Cerebellar nuclear complex (tissue), 1 donor: ENCODE data around the gene OR11H6.
"Not testable (repeated sequence)": the region's sequence is repeated elsewhere in the genome, so short reads cannot be mapped to it uniquely, and the experiment has no call there.

Experiments used
- DNase-seq, 2 experiments: peaks; one replicate each; lab custom pipeline; 2025; lab: John Stamatoyannopoulos, UW

Gene OR11H6

GRCh38 chr14:20223410-20223809, at the start of gene OR11H6:
TSS of gene OR11H6 (plus strand) at chr14:20223710. CDS start at chr14:20223710, 0 bp downstream.
- no peak for DNase-seq

GRCh38 chr14:20174205-20174604, 49.3 kb upstream of the OR11H6 start:
- DNase-seq, result not testable (repeated sequence)

- no peak for DNase-seq
These were observed 47.2 kb upstream of the OR11H6 start for GRCh38 chr14:20176330-20176729.

GRCh38 chr14:20177433-20177974, 46.0 kb upstream of the OR11H6 start:
- DNase-seq, result no peak

GRCh38 chr14:20179218-20179617, 44.3 kb upstream of the OR11H6 start:
- no peak for DNase-seq

GRCh38 chr14:20179880-20180279, 43.6 kb upstream of the OR11H6 start:
- DNase-seq, result no peak

- no peak for DNase-seq
These were observed 43.0 kb upstream of the OR11H6 start for GRCh38 chr14:20180486-20180885.

- DNase-seq, result no peak
These were observed 39.3 kb upstream of the OR11H6 start for GRCh38 chr14:20184181-20184580.

- no peak for DNase-seq
These were observed 32.9 kb upstream of the OR11H6 start, which contains the start of gene OR11G2 for GRCh38 chr14:20190596-20190995. TSS of gene OR11G2 (plus strand) at chr14:20190896. CDS start at chr14:20197438, 6,542 bp downstream.

GRCh38 chr14:20191396-20191795, 32.1 kb upstream of the OR11H6 start:
- no peak for DNase-seq

- DNase-seq, result no peak
These were observed 29.4 kb upstream of the OR11H6 start for GRCh38 chr14:20194101-20194500.

GRCh38 chr14:20195170-20195569, 28.3 kb upstream of the OR11H6 start:
- not testable (repeated sequence) for DNase-seq

GRCh38 chr14:20195911-20196310, 27.6 kb upstream of the OR11H6 start:
- DNase-seq, result no peak

- no peak for DNase-seq
These were observed 26.1 kb upstream of the OR11H6 start for GRCh38 chr14:20197459-20197858.

GRCh38 chr14:20198991-20199390, 24.5 kb upstream of the OR11H6 start:
- DNase-seq, result no peak

- no peak for DNase-seq
These were observed 18.8 kb upstream of the OR11H6 start for GRCh38 chr14:20204721-20205120.

GRCh38 chr14:20209595-20209994, 13.9 kb upstream of the OR11H6 start:
- DNase-seq, result no peak

GRCh38 chr14:20212406-20212805, 11.1 kb upstream of the OR11H6 start:
- not testable (repeated sequence) for DNase-seq

GRCh38 chr14:20215196-20215595, 8.3 kb upstream of the OR11H6 start:
- no peak for DNase-seq

- no peak for DNase-seq
These were observed 4.5 kb upstream of the OR11H6 start for GRCh38 chr14:20219033-20219432.

- DNase-seq, result no peak
These were observed 5.2 kb downstream of the OR11H6 start, which contains the start of gene OR11H7 for GRCh38 chr14:20228681-20229080. TSS of gene OR11H7 (plus strand) at chr14:20228981.

GRCh38 chr14:20235415-20235814, 11.9 kb downstream of the OR11H6 start:
- not testable (repeated sequence) for DNase-seq

- DNase-seq, result no peak
These were observed 24.2 kb downstream of the OR11H6 start for GRCh38 chr14:20247646-20248246.

GRCh38 chr14:20262642-20263128, 39.2 kb downstream of the OR11H6 start:
- no peak for DNase-seq
